Fibroblast of lung (primary cell): Measurements from ENCODE around the gene PRDM11.

Experiments
- CTCF ChIP-seq, 2 donors: IDR thresholded peaks in 1 of 2; conservative IDR thresholded peaks in 1 of 2; 1 replicate in 1 of 2; 2 replicates in 1 of 2; pipeline ENCODE4 v1.5.1; 2011 to 2012; ENCODE audit warnings: low read length in 2 of 2, control low read depth in 1 of 2, inconsistent platforms in 1 of 2, low read depth in 1 of 2, mild to moderate bottlenecking in 1 of 2
- EZH2 ChIP-seq: IDR thresholded peaks from 2 replicates; pipeline ENCODE4 v1.5.1; 2012; ENCODE audit warnings: low read length, control low read depth, mild to moderate bottlenecking; ENCODE audit errors: missing control alignments

- TF ChIP-seq EZH2, result no peak
- TF ChIP-seq CTCF (conservative IDR thresholded peaks at IDR 0.05 in 1 of 2, IDR thresholded peaks at IDR 0.05 in 1 of 2; ENCODE audit: low read depth in 1 of 2, low read length in 2 of 2), result no peak
Observed at GRCh38 chr11:45213316-45213665, 66.9 kb downstream of the PRDM11 start.
